HCT116 (cell line): ENCODE data around the gene RALB.

Source experiments
- CTCF ChIP-seq, 3 experiments: fragments of 200-600 bp in 1 of 3; sonication (generic) in 1 of 3; IDR thresholded peaks in 2 of 3; conservative IDR thresholded peaks in 1 of 3; 2 replicates each; pipeline ENCODE4 v1.5.1; 2012 to 2017; ENCODE audit warnings: low read depth in 2 of 3, low read length in 2 of 3, antibody characterized with exemption in 1 of 3, borderline replicate concordance in 1 of 3, control low read depth in 1 of 3, mild to moderate bottlenecking in 1 of 3, mixed read lengths in 1 of 3, mixed run types in 1 of 3, moderate library complexity in 1 of 3; ENCODE audit not compliant: insufficient read depth in 1 of 3
- POLR2A ChIP-seq: IDR thresholded peaks from 2 replicates; pipeline ENCODE4 v1.7.0; 2011; ENCODE audit warnings: borderline replicate concordance; ENCODE audit not compliant: insufficient read depth, insufficient read length; ENCODE audit errors: extremely low read depth
- ZNF274 ChIP-seq: fragments of 200-500 bp; sonication (Bioruptor generic); IDR thresholded peaks from 2 replicates; pipeline ENCODE4 v1.6.1; 2014; ENCODE audit warnings: mild to moderate bottlenecking, low read depth, low read length, inconsistent platforms

- TF ChIP-seq CTCF (IDR thresholded peaks at IDR 0.05 in 2 of 3, conservative IDR thresholded peaks at IDR 0.05 in 1 of 3; ENCODE audit: borderline replicate concordance in 1 of 3, insufficient read depth in 1 of 3, low read depth in 2 of 3, low read length in 2 of 3) (no peak), ZNF274 (no peak), POLR2A (no peak)
Observed at GRCh38 chr2:120265006-120265405, 12.4 kb downstream of the RALB start.
